ENCODE measurements around the gene PMP22.
"Not testable (repeated sequence)": the region's sequence is repeated elsewhere in the genome, so short reads cannot be mapped to it uniquely, and the experiment has no call there.

Gene PMP22

GRCh38 chr17:15250135-15250860 is 14.8 kb downstream of the PMP22 start:
- no peak for DNase-seq

- no peak for DNase-seq
Observed at GRCh38 chr17:15249487-15249886, 15.6 kb downstream of the PMP22 start.

GRCh38 chr17:15247891-15248529 is 17.1 kb downstream of the PMP22 start:
- no peak for DNase-seq

- DNase-seq, result no peak
Observed at GRCh38 chr17:15245054-15245453, 20.1 kb downstream of the PMP22 start.

- DNase-seq, result no peak
Observed at GRCh38 chr17:15240644-15241043, 24.5 kb downstream of the PMP22 start.

GRCh38 chr17:15239491-15239890 is 25.6 kb downstream of the PMP22 start:
- no peak for DNase-seq

GRCh38 chr17:15238676-15239422 is 26.3 kb downstream of the PMP22 start:
- DNase-seq, result no peak

- DNase-seq, result no peak
Observed at GRCh38 chr17:15238057-15238456, 27.1 kb downstream of the PMP22 start.

- DNase-seq, result no peak
Observed at GRCh38 chr17:15237106-15237425, 28.1 kb downstream of the PMP22 start.

- DNase-seq, result no peak
Observed at GRCh38 chr17:15236281-15237105, 28.6 kb downstream of the PMP22 start.

GRCh38 chr17:15233971-15234370 is 31.2 kb downstream of the PMP22 start:
- DNase-seq, result no peak

GRCh38 chr17:15233022-15233805 is 31.9 kb downstream of the PMP22 start:
- DNase-seq, result no peak

- DNase-seq, result no peak
Observed at GRCh38 chr17:15232517-15232915, 32.6 kb downstream of the PMP22 start.

- no peak for DNase-seq
Observed at GRCh38 chr17:15231851-15232516, 33.1 kb downstream of the PMP22 start.

- DNase-seq, result no peak
Observed at GRCh38 chr17:15230866-15231265, 34.3 kb downstream of the PMP22 start.

GRCh38 chr17:15221827-15222226 is 43.3 kb downstream of the PMP22 start:
- DNase-seq, result not testable (repeated sequence)

- DNase-seq, result no peak
Observed at GRCh38 chr17:15220785-15221184, 44.3 kb downstream of the PMP22 start.

GRCh38 chr17:15216481-15216880 is 48.6 kb downstream of the PMP22 start:
- no peak for DNase-seq

GRCh38 chr17:15213381-15214087 is 51.6 kb downstream of the PMP22 start:
- DNase-seq, result no peak

- no peak for DNase-seq
Observed at GRCh38 chr17:15210247-15210646, 54.9 kb downstream of the PMP22 start.

- DNase-seq, result not testable (repeated sequence)
Observed at GRCh38 chr17:15203062-15203461, 62.1 kb downstream of the PMP22 start.

Data from femur (tissue), 1 donor.